ENCODE measurements around the gene C16orf78. TPM values are rescaled to one million over a fixed set of nuclear protein-coding genes. Genes with fewer than 3 reads are reported as not detected.

The C16orf78 gene
- total and polyA plus RNA-seq, 9 donors, result not detected

GRCh38 chr16:49411121-49411970 lies 37.7 kb downstream of the C16orf78 start:
- TF ChIP-seq EP300 (IDR thresholded peaks at IDR 0.05) (no peak), POLR2A (IDR thresholded peaks at IDR 0.05) (no peak), CTCF (IDR thresholded peaks at IDR 0.05) (no peak)
- H3K27me3 ChIP-seq, result no peaks in the 10 kb centered on the region
- intact Hi-C loops (cut with DNase I), result loop anchor here in 1 of 4 donors (10.0 kb wide), 1 partner anchor 473 kb away; no protein-coding TSS in a partner anchor
- no peak for DNase-seq
- no peak overlapping the region for H3K27ac ChIP-seq
- H3K36me3 ChIP-seq, result no peaks in the 10 kb centered on the region
- H3K4me1 ChIP-seq (ENCODE audit: insufficient read depth), result no peaks in the 10 kb centered on the region
- H3K9me3 ChIP-seq, result no peaks in the 10 kb centered on the region
- H3K4me3 ChIP-seq, result no peak overlapping the region
- WGBS, 3 donors, result 72 to 86% (median 74%) methylated on average over 11 of the region's 11 CpGs

GRCh38 chr16:49414671-49415070 lies 41.1 kb downstream of the C16orf78 start:
- intact Hi-C loops (cut with DNase I), result loop anchor here in 1 of 4 donors (10.0 kb wide), 1 partner anchor 470 kb away; no protein-coding TSS in a partner anchor
- H3K4me3 ChIP-seq, result no peak overlapping the region
- H3K27me3 ChIP-seq, result no peaks in the 10 kb centered on the region
- H3K4me1 ChIP-seq (ENCODE audit: insufficient read depth), result no peaks in the 10 kb centered on the region
- no peak for DNase-seq
- H3K36me3 ChIP-seq, result no peaks in the 10 kb centered on the region
- H3K27ac ChIP-seq, result no peak overlapping the region
- 52 to 65% (median 56%) methylated on average over 15 of the region's 15 CpGs for WGBS, 3 donors
- TF ChIP-seq EP300 (IDR thresholded peaks at IDR 0.05), result no peak
- no peak for TF ChIP-seq POLR2A (IDR thresholded peaks at IDR 0.05)
- no peak for TF ChIP-seq CTCF (IDR thresholded peaks at IDR 0.05)
- no peaks in the 10 kb centered on the region for H3K9me3 ChIP-seq

- no peak overlapping the region for H3K27ac ChIP-seq
- no peak for TF ChIP-seq CTCF (IDR thresholded peaks at IDR 0.05)
- no peak for TF ChIP-seq EP300 (IDR thresholded peaks at IDR 0.05)
- no peak for TF ChIP-seq POLR2A (IDR thresholded peaks at IDR 0.05)
- H3K27me3 ChIP-seq, result no peaks in the 10 kb centered on the region
- H3K4me3 ChIP-seq, result no peak overlapping the region
- DNase-seq, result no peak
- no peaks in the 10 kb centered on the region for H3K36me3 ChIP-seq
- no peaks in the 10 kb centered on the region for H3K4me1 ChIP-seq (ENCODE audit: insufficient read depth)
- no peaks in the 10 kb centered on the region for H3K9me3 ChIP-seq
- intact Hi-C loops (cut with DNase I), result loop anchor here in 1 of 4 donors (10.0 kb wide), 1 partner anchor 470 kb away; no protein-coding TSS in a partner anchor
- WGBS, 3 donors, result 84 to 90% (median 88%) methylated on average over 10 of the region's 10 CpGs
Observed at GRCh38 chr16:49415083-49415482, 41.5 kb downstream of the C16orf78 start.

GRCh38 chr16:49416001-49416675 lies 42.5 kb downstream of the C16orf78 start:
- Histone ChIP-seq H3K4me1 (ENCODE audit: insufficient read depth) (no peaks in the 10 kb centered on the region), H3K9me3 (no peaks in the 10 kb centered on the region), H3K27ac (no peak overlapping the region), H3K27me3 (no peaks in the 10 kb centered on the region), H3K4me3 (no peak overlapping the region), H3K36me3 (no peaks in the 10 kb centered on the region)
- intact Hi-C loops (cut with DNase I), result loop anchor here in 1 of 4 donors (10.0 kb wide), 1 partner anchor 469 kb away; no protein-coding TSS in a partner anchor
- DNase-seq, result no peak
- WGBS, 3 donors, result 64 to 80% (median 71%) methylated on average over 15 of the region's 15 CpGs
- TF ChIP-seq CTCF (IDR thresholded peaks at IDR 0.05), result no peak
- TF ChIP-seq POLR2A (IDR thresholded peaks at IDR 0.05), result no peak

Data from ovary (tissue), 9 donors.